GM19238 (cell line): Measurements from ENCODE around the gene CTNND2.
"Not testable (repeated sequence)": the region's sequence is repeated elsewhere in the genome, so short reads cannot be mapped to it uniquely, and the experiment has no call there.

Experiments
- DNase-seq: peaks from one replicate; pipeline ENCODE4 v3.0.0; 2011; ENCODE audit warnings: low spot score; ENCODE audit not compliant: insufficient read length

The CTNND2 gene

GRCh38 chr5:11324521-11325289 is 579.5 kb downstream of the CTNND2 start:
- DNase-seq: no peak

- DNase-seq: no peak
Measured at GRCh38 chr5:11323761-11324160, 580.5 kb downstream of the CTNND2 start.

- no peak for DNase-seq
Measured at GRCh38 chr5:11322133-11322532, 582.1 kb downstream of the CTNND2 start.

- DNase-seq: no peak
Measured at GRCh38 chr5:11319836-11320580, 584.2 kb downstream of the CTNND2 start.

- not testable (repeated sequence) for DNase-seq
Measured at GRCh38 chr5:11313694-11314093, 590.6 kb downstream of the CTNND2 start.

GRCh38 chr5:11311731-11312130 is 592.5 kb downstream of the CTNND2 start:
- DNase-seq: no peak

GRCh38 chr5:11311272-11311671 is 593.0 kb downstream of the CTNND2 start:
- no peak for DNase-seq

- no peak for DNase-seq
Measured at GRCh38 chr5:11310158-11310557, 594.1 kb downstream of the CTNND2 start.

- no peak for DNase-seq
Measured at GRCh38 chr5:11306365-11306764, 597.9 kb downstream of the CTNND2 start.

GRCh38 chr5:11305245-11305644 is 599.0 kb downstream of the CTNND2 start:
- DNase-seq: no peak

- no peak for DNase-seq
Measured at GRCh38 chr5:11304641-11305040, 599.6 kb downstream of the CTNND2 start.

GRCh38 chr5:11302663-11303062 is 601.6 kb downstream of the CTNND2 start:
- DNase-seq: no peak

- no peak for DNase-seq
Measured at GRCh38 chr5:11301171-11301570, 603.1 kb downstream of the CTNND2 start.

- DNase-seq: no peak
Measured at GRCh38 chr5:11300736-11301135, 603.5 kb downstream of the CTNND2 start.

- no peak for DNase-seq
Measured at GRCh38 chr5:11298877-11299276, 605.4 kb downstream of the CTNND2 start.

- DNase-seq: no peak
Measured at GRCh38 chr5:11293523-11293922, 610.7 kb downstream of the CTNND2 start.

- DNase-seq: no peak
Measured at GRCh38 chr5:11292648-11293356, 611.4 kb downstream of the CTNND2 start.

- DNase-seq: no peak
Measured at GRCh38 chr5:11289733-11290132, 614.5 kb downstream of the CTNND2 start.

GRCh38 chr5:11289208-11289607 is 615.0 kb downstream of the CTNND2 start:
- no peak for DNase-seq

GRCh38 chr5:11281842-11282241 is 622.4 kb downstream of the CTNND2 start:
- no peak for DNase-seq

GRCh38 chr5:11277323-11277722 is 626.9 kb downstream of the CTNND2 start:
- DNase-seq: no peak
